ENCODE measurements around the gene PRPF39. TPM values are rescaled to one million over a fixed set of nuclear protein-coding genes. Genes with fewer than 3 reads are reported as not detected.

Gene PRPF39
- total and polyA plus RNA-seq, 2 of the 13 experiments (the other 11 are each of a cell fraction or from before 2014, with no cell fraction given), result 44.2 to 65.0 TPM

DNA sequence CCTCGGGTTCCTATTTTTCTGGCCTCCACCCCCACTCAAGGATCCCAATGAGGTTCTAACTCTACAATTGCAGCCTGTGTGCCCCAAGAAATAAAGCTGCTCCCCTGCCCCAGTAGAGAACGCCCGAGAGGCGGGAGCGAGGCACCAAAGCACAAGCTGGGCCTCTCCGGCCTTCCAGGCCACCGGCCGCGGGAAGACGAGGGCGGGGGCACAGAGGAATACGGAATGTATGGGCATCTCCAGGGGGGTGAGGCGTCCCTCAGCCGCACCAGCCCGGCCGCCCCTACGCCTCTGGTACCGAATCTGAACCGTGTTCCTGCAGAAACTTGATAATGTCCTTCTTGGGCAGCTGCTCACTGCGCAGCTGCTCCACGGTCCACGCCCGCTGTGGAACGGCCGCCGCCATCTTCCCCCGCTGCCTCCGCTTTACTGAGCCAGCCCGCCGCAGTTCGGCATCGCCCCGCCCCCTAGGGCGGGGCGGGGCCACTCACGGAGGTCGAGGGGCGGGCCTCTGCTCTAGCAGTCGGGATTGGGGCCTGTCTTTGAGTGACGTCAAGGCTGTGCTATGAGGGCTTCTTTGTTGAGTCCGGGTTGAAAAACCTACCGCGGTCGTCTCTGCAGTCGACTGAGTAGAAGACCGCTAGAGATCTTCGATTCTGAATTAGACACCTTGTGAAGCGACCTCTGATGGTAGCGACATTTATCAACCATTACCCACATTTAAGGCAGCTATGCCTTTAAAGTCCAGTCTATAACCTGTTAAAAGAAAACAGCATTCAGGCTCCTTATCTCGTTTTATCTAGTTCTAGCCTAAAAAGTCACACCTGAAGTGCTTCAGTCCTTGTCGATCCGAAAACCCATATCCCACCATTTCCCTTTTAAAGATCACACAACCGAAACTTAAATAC, 50.4 kb downstream of the PRPF39 start, which contains the start of gene FKBP3 (continued):
- TF ChIP-seq MZF1 (CRISPR knock-in tag; IDR thresholded peaks at IDR 0.05; ENCODE audit: borderline replicate concordance) (no peak), SRSF4 (IDR thresholded peaks at IDR 0.05; ENCODE audit: low read depth, low read length, poor library complexity, severe bottlenecking) (no peak), NRL (CRISPR knock-in tag; IDR thresholded peaks at IDR 0.05; ENCODE audit: borderline replicate concordance) (no peak; the same call in 1 of the 2 replicates), SRF (IDR thresholded peaks at IDR 0.05; ENCODE audit: low read depth, low read length) (no peak), PHF21A (CRISPR knock-in tag; IDR thresholded peaks at IDR 0.05) (peak; percentile 64; the same call in 1 of the 2 replicates), PBX3 (CRISPR knock-in tag; IDR thresholded peaks at IDR 0.05; ENCODE audit: borderline replicate concordance) (no peak), MAFF (IDR thresholded peaks at IDR 0.05; ENCODE audit: low read depth, low read length) (no peak), ARNT2 (CRISPR knock-in tag; IDR thresholded peaks at IDR 0.05; ENCODE audit: low read depth) (no peak; the same call in 1 of the 2 replicates), PAX8 (CRISPR knock-in tag; IDR thresholded peaks at IDR 0.05; ENCODE audit: borderline replicate concordance) (peak; percentile 40; the same call in 1 of the 2 replicates), ZNF784 (CRISPR knock-in tag; IDR thresholded peaks at IDR 0.05; ENCODE audit: borderline replicate concordance) (peak; percentile 97), ZBTB39 (CRISPR knock-in tag; IDR thresholded peaks at IDR 0.05) (no peak), MTERF4 (CRISPR knock-in tag; IDR thresholded peaks at IDR 0.05) (no peak; the same call in 1 of the 2 replicates), ZNF260 (CRISPR knock-in tag; IDR thresholded peaks at IDR 0.05; ENCODE audit: borderline replicate concordance, low read depth) (no peak), ZNF780A (CRISPR knock-in tag; IDR thresholded peaks at IDR 0.05) (no peak)
- TF ChIP-seq, protein P1, sequence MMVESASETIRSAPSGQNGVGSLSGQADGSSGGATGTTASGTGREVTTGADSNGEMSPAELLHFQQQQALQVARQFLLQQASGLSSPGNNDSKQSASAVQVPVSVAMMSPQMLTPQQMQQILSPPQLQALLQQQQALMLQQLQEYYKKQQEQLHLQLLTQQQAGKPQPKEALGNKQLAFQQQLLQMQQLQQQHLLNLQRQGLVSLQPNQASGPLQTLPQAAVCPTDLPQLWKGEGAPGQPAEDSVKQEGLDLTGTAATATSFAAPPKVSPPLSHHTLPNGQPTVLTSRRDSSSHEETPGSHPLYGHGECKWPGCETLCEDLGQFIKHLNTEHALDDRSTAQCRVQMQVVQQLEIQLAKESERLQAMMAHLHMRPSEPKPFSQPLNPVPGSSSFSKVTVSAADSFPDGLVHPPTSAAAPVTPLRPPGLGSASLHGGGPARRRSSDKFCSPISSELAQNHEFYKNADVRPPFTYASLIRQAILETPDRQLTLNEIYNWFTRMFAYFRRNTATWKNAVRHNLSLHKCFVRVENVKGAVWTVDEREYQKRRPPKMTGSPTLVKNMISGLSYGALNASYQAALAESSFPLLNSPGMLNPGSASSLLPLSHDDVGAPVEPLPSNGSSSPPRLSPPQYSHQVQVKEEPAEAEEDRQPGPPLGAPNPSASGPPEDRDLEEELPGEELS (CRISPR knock-in tag; IDR thresholded peaks at IDR 0.05), result 0 out of 2 replicates have a peak, but pooled peaks have one; percentile 4
- TF ChIP-seq, protein P2, sequence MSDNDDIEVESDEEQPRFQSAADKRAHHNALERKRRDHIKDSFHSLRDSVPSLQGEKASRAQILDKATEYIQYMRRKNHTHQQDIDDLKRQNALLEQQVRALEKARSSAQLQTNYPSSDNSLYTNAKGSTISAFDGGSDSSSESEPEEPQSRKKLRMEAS (IDR thresholded peaks at IDR 0.05), result peak; percentile 71; the same call in 1 of the 2 replicates

All from HepG2 (cell line).